Stomach (tissue), 4 donors: ENCODE data around the gene CCNL1.

Source experiments
- POLR2A ChIP-seq, 4 donors: fragments of 450-650 bp; IDR thresholded peaks; one replicate each; pipeline ENCODE4 v1.6.1; 2016; ENCODE audit warnings: antibody characterized with exemption in 4 of 4, control low read depth in 2 of 4, mild to moderate bottlenecking in 1 of 4, moderate library complexity in 1 of 4
- TF ChIP-seq, protein P1 (sequence below), 7 experiments: fragments of 450-650 bp in 4 of 7; fragments of 200-600 bp in 3 of 7; sonication (generic) in 3 of 7; IDR thresholded peaks; one replicate each; pipeline ENCODE4 v1.5.1; 2016 to 2019; ENCODE audit warnings: antibody characterized with exemption in 7 of 7, control low read depth in 2 of 7, mild to moderate bottlenecking in 1 of 7

DNA sequence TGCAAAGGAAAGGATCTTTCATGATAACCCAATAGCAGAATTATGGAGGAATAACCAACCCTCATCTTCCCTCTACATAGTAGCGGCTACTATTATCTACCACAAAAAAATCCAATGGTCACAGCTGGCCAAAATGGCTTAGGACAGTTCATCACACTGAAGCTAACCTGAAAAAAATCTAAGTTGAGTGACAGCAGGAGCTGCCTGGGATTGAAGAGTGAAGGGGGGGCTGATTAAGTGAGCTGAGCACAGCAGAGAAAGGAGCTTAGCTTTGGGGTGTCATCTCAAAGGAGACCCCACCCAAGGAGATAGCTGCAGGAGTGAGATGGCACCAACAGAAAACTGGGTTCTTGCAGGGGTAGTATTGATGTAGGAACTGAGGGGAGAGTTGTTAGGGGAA, 33.6 kb downstream of the CCNL1 start:
- TF ChIP-seq, protein P1, sequence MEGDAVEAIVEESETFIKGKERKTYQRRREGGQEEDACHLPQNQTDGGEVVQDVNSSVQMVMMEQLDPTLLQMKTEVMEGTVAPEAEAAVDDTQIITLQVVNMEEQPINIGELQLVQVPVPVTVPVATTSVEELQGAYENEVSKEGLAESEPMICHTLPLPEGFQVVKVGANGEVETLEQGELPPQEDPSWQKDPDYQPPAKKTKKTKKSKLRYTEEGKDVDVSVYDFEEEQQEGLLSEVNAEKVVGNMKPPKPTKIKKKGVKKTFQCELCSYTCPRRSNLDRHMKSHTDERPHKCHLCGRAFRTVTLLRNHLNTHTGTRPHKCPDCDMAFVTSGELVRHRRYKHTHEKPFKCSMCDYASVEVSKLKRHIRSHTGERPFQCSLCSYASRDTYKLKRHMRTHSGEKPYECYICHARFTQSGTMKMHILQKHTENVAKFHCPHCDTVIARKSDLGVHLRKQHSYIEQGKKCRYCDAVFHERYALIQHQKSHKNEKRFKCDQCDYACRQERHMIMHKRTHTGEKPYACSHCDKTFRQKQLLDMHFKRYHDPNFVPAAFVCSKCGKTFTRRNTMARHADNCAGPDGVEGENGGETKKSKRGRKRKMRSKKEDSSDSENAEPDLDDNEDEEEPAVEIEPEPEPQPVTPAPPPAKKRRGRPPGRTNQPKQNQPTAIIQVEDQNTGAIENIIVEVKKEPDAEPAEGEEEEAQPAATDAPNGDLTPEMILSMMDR (IDR thresholded peaks at IDR 0.05), result no peak
- no peak for TF ChIP-seq POLR2A (IDR thresholded peaks at IDR 0.05)
